Mesenchymal stem cell (in vitro differentiated cells and primary cell): ENCODE measurements around the gene PIGQ.

Experiments used
- DNase-seq: peaks from one replicate; pipeline ENCODE4 v3.0.0-alpha.2; 2013
- H2AFZ ChIP-seq: one replicate; pipeline ENCODE4 v1.6.1; 2013; ENCODE audit warnings: low read depth, mild to moderate bottlenecking, control low read depth, inconsistent platforms, low read length, moderate library complexity
- H2AK5ac ChIP-seq: 2 replicates; pipeline ENCODE4 v1.6.1; 2013; ENCODE audit warnings: low read length, moderate library complexity, mild to moderate bottlenecking, inconsistent platforms; ENCODE audit not compliant: severe bottlenecking
- H2BK120ac ChIP-seq: one replicate; pipeline ENCODE4 v1.6.1; 2013; ENCODE audit warnings: low read depth, mild to moderate bottlenecking, inconsistent platforms, low read length, moderate library complexity
- H2BK12ac ChIP-seq, 2 experiments: one replicate each; pipeline ENCODE4 v1.6.1; 2013; ENCODE audit warnings: inconsistent platforms in 2 of 2, low read length in 2 of 2, mild to moderate bottlenecking in 2 of 2, moderate library complexity in 2 of 2, control low read depth in 1 of 2
- H2BK15ac ChIP-seq: one replicate; pipeline ENCODE4 v1.6.1; 2013; ENCODE audit warnings: mild to moderate bottlenecking, low read depth, inconsistent platforms; ENCODE audit not compliant: poor library complexity, severe bottlenecking
- H2BK5ac ChIP-seq: 2 replicates; pipeline ENCODE4 v1.6.1; 2013; ENCODE audit warnings: low read depth, mild to moderate bottlenecking, low read length, control low read depth, inconsistent platforms; ENCODE audit not compliant: poor library complexity, severe bottlenecking
- H3K14ac ChIP-seq, 2 experiments: one replicate each; pipeline ENCODE4 v1.6.1; 2013; ENCODE audit warnings: inconsistent platforms in 2 of 2, low read length in 2 of 2, control low read depth in 1 of 2, mild to moderate bottlenecking in 1 of 2, moderate library complexity in 1 of 2
- H3K18ac ChIP-seq, 2 experiments: one replicate each; pipeline ENCODE4 v1.6.1; 2013; ENCODE audit warnings: inconsistent platforms in 2 of 2, low read length in 2 of 2, control low read depth in 1 of 2, low read depth in 1 of 2, mild to moderate bottlenecking in 1 of 2
- H3K23ac ChIP-seq, 2 experiments: one replicate each; pipeline ENCODE4 v1.6.1; 2013; ENCODE audit warnings: inconsistent platforms in 2 of 2, low read length in 2 of 2, mild to moderate bottlenecking in 2 of 2, moderate library complexity in 2 of 2, control low read depth in 1 of 2
- H3K27ac ChIP-seq: 2 replicates; pipeline ENCODE4 v1.5.1; 2013; ENCODE audit warnings: mild to moderate bottlenecking, moderate library complexity, low read length, control low read depth, inconsistent platforms; ENCODE audit not compliant: poor library complexity, severe bottlenecking
- H3K27me3 ChIP-seq, 2 experiments: 2 replicates each; pipeline versions ENCODE4 v1.6.1 to v1.7.0; 2013; ENCODE audit warnings: low read length in 2 of 2, mild to moderate bottlenecking in 2 of 2, moderate library complexity in 2 of 2, control low read depth in 1 of 2, inconsistent platforms in 1 of 2; ENCODE audit not compliant: control insufficient read depth in 1 of 2, insufficient read depth in 1 of 2
- H3K36me3 ChIP-seq, 2 experiments: 2 replicates each; pipeline versions ENCODE4 v1.6.1 to v1.7.0; 2013; ENCODE audit warnings: low read length in 2 of 2, control low read depth in 1 of 2, inconsistent platforms in 1 of 2, low read depth in 1 of 2, mild to moderate bottlenecking in 1 of 2; ENCODE audit not compliant: insufficient read depth in 2 of 2, control insufficient read depth in 1 of 2
- H3K4ac ChIP-seq, 2 experiments: one replicate each; pipeline ENCODE4 v1.6.1; 2013; ENCODE audit warnings: inconsistent platforms in 2 of 2, low read length in 2 of 2, mild to moderate bottlenecking in 2 of 2, moderate library complexity in 2 of 2, control low read depth in 1 of 2, low read depth in 1 of 2
- H3K4me1 ChIP-seq: 2 replicates; pipeline ENCODE4 v1.6.1; 2013; ENCODE audit warnings: low read depth, low read length, control low read depth; ENCODE audit not compliant: control insufficient read depth, insufficient read depth
- H3K4me2 ChIP-seq: 2 replicates; pipeline ENCODE4 v1.6.1; 2013; ENCODE audit warnings: low read length, mild to moderate bottlenecking, inconsistent platforms; ENCODE audit not compliant: poor library complexity, severe bottlenecking
- H3K4me3 ChIP-seq, 2 experiments: 2 replicates each; pipeline versions ENCODE4 v1.5.1 to v1.7.0; 2013; ENCODE audit warnings: low read length in 2 of 2, mild to moderate bottlenecking in 2 of 2, control low read depth in 1 of 2, low read depth in 1 of 2; ENCODE audit not compliant: insufficient read depth in 1 of 2
- H3K79me1 ChIP-seq: replicated peaks from 2 replicates; pipeline ENCODE4 v1.6.1; 2013; ENCODE audit warnings: mild to moderate bottlenecking, control low read depth, low read length, inconsistent platforms; ENCODE audit not compliant: poor library complexity, severe bottlenecking
- H3K9ac ChIP-seq: 2 replicates; pipeline ENCODE4 v1.7.0; 2013; ENCODE audit warnings: mild to moderate bottlenecking, low read length, moderate library complexity
- H3K9me3 ChIP-seq: 2 replicates; pipeline ENCODE4 v1.7.0; 2013; ENCODE audit warnings: mild to moderate bottlenecking, low read length; ENCODE audit not compliant: control insufficient read depth
- H4K8ac ChIP-seq: one replicate; pipeline ENCODE4 v1.6.1; 2013; ENCODE audit warnings: inconsistent platforms, mild to moderate bottlenecking, low read length, moderate library complexity
- H4K91ac ChIP-seq: one replicate; pipeline ENCODE4 v1.6.1; 2013; ENCODE audit warnings: mild to moderate bottlenecking, low read length, inconsistent platforms
- WGBS: methylation state at CpG from one replicate; pipeline ENCODE4 v1.1.7; 2013; ENCODE audit warnings: mixed read lengths; 5-methylcytosine and 5-hydroxymethylcytosine counted together

PIGQ gene

GRCh38 chr16:555528-556473, 14.0 kb upstream of the PIGQ start:
- no peak for DNase-seq
- H3K4me2 ChIP-seq: no peak overlapping the region
- peak overlapping the region; percentile 80 for H3K9ac ChIP-seq

GRCh38 chr16:556474-557173, 13.1 kb upstream of the PIGQ start:
- Histone ChIP-seq H3K4me1 (peaks cover 35% of the 10 kb centered on the region), H3K36me3 (peaks cover 13 to 41% of the 10 kb centered on the region in 2 experiments), H3K9me3 (no peaks in the 10 kb centered on the region), H2BK15ac (no peak overlapping the region), H2AFZ (no peak overlapping the region), H2BK5ac (no peak overlapping the region), H2BK12ac (no peak overlapping the region), H4K91ac (no peak overlapping the region), H4K8ac (no peak overlapping the region), H3K18ac (no peak overlapping the region), H3K4ac (no peak overlapping the region), H3K27ac (no peak overlapping the region), H3K23ac (no peak overlapping the region), H2AK5ac (no peak overlapping the region), H3K9ac (no peak overlapping the region), H2BK120ac (no peak overlapping the region), H3K4me2 (no peak overlapping the region), H3K79me1 (peaks cover 5% of the 10 kb centered on the region), H3K27me3 (peaks cover 30 to 32% of the 10 kb centered on the region in 2 experiments), H3K4me3 (no peak overlapping the region), H3K14ac (no peak overlapping the region)
- DNase-seq: no peak
- 91% methylated on average over 25 of the region's 32 CpGs for WGBS

More at GRCh38 chr16:555528-556473, 14.0 kb upstream of the PIGQ start:
- H2BK5ac ChIP-seq: no peak overlapping the region
- no peaks in the 10 kb centered on the region for H3K9me3 ChIP-seq
- no peak overlapping the region for H2AK5ac ChIP-seq
- H3K4me3 ChIP-seq: no peak overlapping the region
- H2BK120ac ChIP-seq: no peak overlapping the region
- H2AFZ ChIP-seq: no peak overlapping the region
- H2BK12ac ChIP-seq: no peak overlapping the region
- H2BK15ac ChIP-seq: no peak overlapping the region
- peak overlapping the region in 1 of 2 experiments; percentile 51 for H3K4ac ChIP-seq
- H3K36me3 ChIP-seq: peaks cover 18 to 49% of the 10 kb centered on the region in 2 experiments
- no peak overlapping the region for H3K18ac ChIP-seq
- no peak overlapping the region for H3K14ac ChIP-seq
- H3K79me1 ChIP-seq: peaks cover 8% of the 10 kb centered on the region
- H4K91ac ChIP-seq: peak overlapping the region; percentile 73
- H3K27ac ChIP-seq: no peak overlapping the region
- H3K23ac ChIP-seq: no peak overlapping the region
- H3K4me1 ChIP-seq: peaks cover 35% of the 10 kb centered on the region
- H4K8ac ChIP-seq: no peak overlapping the region
- peaks cover 22 to 24% of the 10 kb centered on the region in 2 experiments for H3K27me3 ChIP-seq
- WGBS: 92% methylated on average over 28 of the region's 32 CpGs

GRCh38 chr16:557463-558297, 12.1 kb upstream of the PIGQ start:
- no peak for DNase-seq
- WGBS: 92% methylated on average over 23 of the region's 23 CpGs

More at GRCh38 chr16:557463-558297, 12.1 kb upstream of the PIGQ start:
- peaks cover 39% of the 10 kb centered on the region for H3K4me1 ChIP-seq
- peaks cover 38 to 41% of the 10 kb centered on the region in 2 experiments for H3K27me3 ChIP-seq
- H2BK120ac ChIP-seq: no peak overlapping the region
- no peak overlapping the region for H2BK5ac ChIP-seq
- no peak overlapping the region for H3K4ac ChIP-seq
- H4K8ac ChIP-seq: no peak overlapping the region
- no peaks in the 10 kb centered on the region for H3K79me1 ChIP-seq
- H2AFZ ChIP-seq: no peak overlapping the region
- no peak overlapping the region for H2AK5ac ChIP-seq
- no peak overlapping the region for H3K9ac ChIP-seq
- no peak overlapping the region for H3K23ac ChIP-seq
- no peaks in the 10 kb centered on the region for H3K9me3 ChIP-seq
- no peak overlapping the region for H3K18ac ChIP-seq
- no peak overlapping the region for H3K27ac ChIP-seq
- H2BK15ac ChIP-seq: no peak overlapping the region
- H3K4me2 ChIP-seq: no peak overlapping the region
- no peak overlapping the region for H3K4me3 ChIP-seq
- H4K91ac ChIP-seq: no peak overlapping the region
- no peak overlapping the region for H2BK12ac ChIP-seq
- peaks cover 4 to 30% of the 10 kb centered on the region in 2 experiments for H3K36me3 ChIP-seq
- H3K14ac ChIP-seq: no peak overlapping the region
